ENCODE results near the gene GMEB2. TPM values are rescaled to one million over a fixed set of nuclear protein-coding genes. Genes with fewer than 3 reads are reported as not detected.
"Not testable (repeated sequence)": the region's sequence is repeated elsewhere in the genome, so short reads cannot be mapped to it uniquely, and the experiment has no call there.

The GMEB2 gene
- total RNA-seq, 1 experiment from 2014 or later, result 22.0 TPM

- DNase-seq (ENCODE audit: low read depth), result no peak
These were observed 65.1 kb downstream of the GMEB2 start for GRCh38 chr20:63561624-63562396.

- no peak for DNase-seq (ENCODE audit: low read depth)
These were observed 65.9 kb downstream of the GMEB2 start for GRCh38 chr20:63560856-63561609.

GRCh38 chr20:63560333-63560805, 66.5 kb downstream of the GMEB2 start:
- DNase-seq (ENCODE audit: low read depth), result no peak

GRCh38 chr20:63559485-63560332, 67.2 kb downstream of the GMEB2 start:
- DNase-seq (ENCODE audit: low read depth), result not testable (repeated sequence)

- DNase-seq (ENCODE audit: low read depth), result no peak
These were observed 68.0 kb downstream of the GMEB2 start for GRCh38 chr20:63558804-63559484.

DNA sequence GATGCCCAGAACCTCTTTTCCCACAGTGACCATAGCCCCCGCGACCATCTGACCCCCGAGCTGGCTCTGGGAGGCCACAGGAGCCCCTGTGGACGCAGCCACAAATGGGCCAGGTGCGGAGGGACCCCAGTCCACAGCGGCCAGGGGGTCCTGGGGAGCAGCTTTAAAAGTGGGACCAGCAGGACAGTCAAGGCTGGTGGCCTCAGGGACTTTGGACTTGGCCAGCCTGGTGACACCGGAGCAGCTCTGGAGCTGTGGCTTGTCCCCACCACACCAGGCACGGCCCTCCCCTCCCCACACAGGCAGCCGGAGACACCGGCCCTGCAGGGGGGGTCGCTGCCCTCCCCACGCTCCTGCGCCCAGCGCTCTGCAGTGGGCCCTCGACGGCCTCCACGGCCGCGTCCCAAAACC, 69.4 kb downstream of the GMEB2 start:
- no peak for DNase-seq (ENCODE audit: low read depth)

- DNase-seq (ENCODE audit: low read depth), result no peak
These were observed 69.9 kb downstream of the GMEB2 start for GRCh38 chr20:63556873-63557478.

GRCh38 chr20:63555661-63556381, 71.1 kb downstream of the GMEB2 start:
- DNase-seq (ENCODE audit: low read depth), result no peak

- DNase-seq (ENCODE audit: low read depth), result no peak
These were observed 72.3 kb downstream of the GMEB2 start for GRCh38 chr20:63554361-63555278.

GRCh38 chr20:63553933-63554290, 73.0 kb downstream of the GMEB2 start, which contains the start of gene FNDC11:
Gene FNDC11 (plus strand): TSS chr20:63554159. CDS start chr20:63555664, 1,505 bp downstream.
- no peak for DNase-seq (ENCODE audit: low read depth)

DNA sequence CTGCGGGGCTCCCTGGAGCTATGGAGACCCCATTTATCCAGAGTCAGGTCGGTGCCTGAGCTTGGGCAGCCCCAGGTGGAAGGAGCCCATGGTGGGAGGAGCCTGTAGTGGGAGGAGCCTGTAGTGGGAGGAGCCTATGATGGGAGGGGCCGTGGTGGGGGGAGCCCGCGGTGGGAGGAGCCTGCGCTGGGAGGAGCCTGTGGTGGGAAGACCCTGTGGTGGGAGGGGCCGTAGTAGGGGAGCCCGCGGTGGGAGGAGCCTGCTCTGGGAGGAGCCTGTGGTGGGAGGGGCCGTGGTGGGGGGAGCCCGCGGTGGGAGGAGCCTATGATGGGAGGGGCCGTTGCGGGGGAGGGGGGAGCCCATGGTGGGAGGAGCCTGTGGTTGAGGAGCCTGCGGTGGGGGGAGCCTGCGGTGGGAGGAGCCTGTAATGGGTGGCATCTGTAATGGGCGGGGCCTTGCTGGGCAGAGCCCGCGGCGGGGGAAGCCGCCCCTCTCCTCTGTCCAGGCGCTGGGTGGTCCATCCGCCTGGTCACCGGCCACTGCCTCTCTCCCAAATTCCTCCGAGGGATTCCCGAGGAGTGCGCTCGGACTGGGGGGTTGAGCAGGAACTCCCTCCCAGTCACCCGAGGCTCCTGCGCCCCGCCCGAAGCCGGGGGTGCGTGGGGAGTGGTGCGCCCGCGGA, 73.5 kb downstream of the GMEB2 start:
- no peak for DNase-seq (ENCODE audit: low read depth)

GRCh38 chr20:63552481-63553249, 74.2 kb downstream of the GMEB2 start:
- DNase-seq (ENCODE audit: low read depth), result no peak

- no peak for DNase-seq (ENCODE audit: low read depth)
These were observed 75.8 kb downstream of the GMEB2 start for GRCh38 chr20:63551068-63551467.

GRCh38 chr20:63549679-63550282, 77.1 kb downstream of the GMEB2 start:
- no peak for DNase-seq (ENCODE audit: low read depth)

- DNase-seq (ENCODE audit: low read depth), result no peak
These were observed 77.9 kb downstream of the GMEB2 start for GRCh38 chr20:63549019-63549418.

- no peak for DNase-seq (ENCODE audit: low read depth)
These were observed 78.4 kb downstream of the GMEB2 start for GRCh38 chr20:63548542-63548941.

All from HT1080 (cell line).